OCI-LY3 (cell line): Measurements from ENCODE around the gene REXO1.

Experiments used
- EZH2phosphoT487 ChIP-seq: fragments of 200-600 bp; shearing (Covaris generic); IDR thresholded peaks from 2 replicates; pipeline ENCODE4 v1.6.1; 2018; ENCODE audit warnings: antibody characterized with exemption, mixed run types, low read depth
- TF ChIP-seq, protein P1 (sequence below): fragments of 200-600, 300-600 bp; sonication (generic); IDR thresholded peaks from 2 replicates; pipeline ENCODE4 v1.5.1; 2014; ENCODE audit warnings: antibody characterized with exemption, low read length, low read depth

DNA sequence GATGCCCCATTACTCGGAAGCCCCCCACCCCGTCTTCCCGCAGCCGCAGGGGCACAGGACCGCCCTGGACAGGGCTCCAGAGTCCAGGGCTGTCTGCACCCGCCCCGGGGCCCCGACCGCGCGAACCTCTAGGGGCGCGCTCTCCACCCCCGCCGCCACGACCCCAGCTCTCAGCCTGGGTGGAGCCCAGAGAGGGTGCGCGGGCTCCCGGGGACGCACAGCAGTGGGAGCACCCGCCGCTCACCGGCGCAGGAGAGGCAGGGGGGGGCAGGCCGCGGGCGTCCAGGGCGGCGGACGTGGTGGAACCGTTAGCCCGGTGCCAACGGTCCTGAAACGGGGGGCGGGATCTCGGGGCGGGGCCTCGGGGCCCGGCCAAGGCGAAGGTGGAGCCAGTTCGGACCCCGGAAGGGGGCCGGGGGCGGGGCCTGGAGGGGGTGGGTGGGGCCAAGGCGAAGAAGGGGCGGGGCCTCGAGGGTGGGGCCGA is 36.3 kb downstream of the REXO1 start, which contains the start of gene ATP8B3:
- TF ChIP-seq, protein P1, sequence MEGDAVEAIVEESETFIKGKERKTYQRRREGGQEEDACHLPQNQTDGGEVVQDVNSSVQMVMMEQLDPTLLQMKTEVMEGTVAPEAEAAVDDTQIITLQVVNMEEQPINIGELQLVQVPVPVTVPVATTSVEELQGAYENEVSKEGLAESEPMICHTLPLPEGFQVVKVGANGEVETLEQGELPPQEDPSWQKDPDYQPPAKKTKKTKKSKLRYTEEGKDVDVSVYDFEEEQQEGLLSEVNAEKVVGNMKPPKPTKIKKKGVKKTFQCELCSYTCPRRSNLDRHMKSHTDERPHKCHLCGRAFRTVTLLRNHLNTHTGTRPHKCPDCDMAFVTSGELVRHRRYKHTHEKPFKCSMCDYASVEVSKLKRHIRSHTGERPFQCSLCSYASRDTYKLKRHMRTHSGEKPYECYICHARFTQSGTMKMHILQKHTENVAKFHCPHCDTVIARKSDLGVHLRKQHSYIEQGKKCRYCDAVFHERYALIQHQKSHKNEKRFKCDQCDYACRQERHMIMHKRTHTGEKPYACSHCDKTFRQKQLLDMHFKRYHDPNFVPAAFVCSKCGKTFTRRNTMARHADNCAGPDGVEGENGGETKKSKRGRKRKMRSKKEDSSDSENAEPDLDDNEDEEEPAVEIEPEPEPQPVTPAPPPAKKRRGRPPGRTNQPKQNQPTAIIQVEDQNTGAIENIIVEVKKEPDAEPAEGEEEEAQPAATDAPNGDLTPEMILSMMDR: peak; percentile 34; the same call in 1 of the 2 replicates
- TF ChIP-seq EZH2phosphoT487: no peak
